OCI-LY3 (cell line): Measurements from ENCODE around the gene MAZ.

Source experiments
- CTCF ChIP-seq: fragments of 200-600, 300-600 bp; sonication (generic); IDR thresholded peaks from 2 replicates; pipeline ENCODE4 v1.5.1; 2014; ENCODE audit warnings: antibody characterized with exemption, low read length, low read depth
- EZH2phosphoT487 ChIP-seq: fragments of 200-600 bp; shearing (Covaris generic); IDR thresholded peaks from 2 replicates; pipeline ENCODE4 v1.6.1; 2018; ENCODE audit warnings: antibody characterized with exemption, mixed run types, low read depth

- TF ChIP-seq CTCF (no peak), EZH2phosphoT487 (no peak)
These were observed 504 bp downstream of the MAZ start for GRCh38 chr16:29806641-29807425.
